MM.1S (cell line): ENCODE measurements around the gene BTG4.

Experiments used
- DNase-seq: peaks from one replicate; pipeline ENCODE4 v3.0.0-alpha.2; 2015
- H2AFZ ChIP-seq: fragments of 300-600 bp; sonication (generic); 2 replicates; pipeline ENCODE4 v1.6.0; 2016; ENCODE audit warnings: antibody characterized with exemption, low read length
- H3F3A ChIP-seq: fragments of 300-600 bp; sonication (generic); 2 replicates; pipeline ENCODE4 v1.6.1; 2016; ENCODE audit warnings: mild to moderate bottlenecking, antibody characterized with exemption, low read length, moderate library complexity, mixed read lengths; ENCODE audit not compliant: insufficient read depth
- H3K27ac ChIP-seq: fragments of 300-600 bp; sonication (generic); 2 replicates; pipeline ENCODE4 v1.5.1; 2016; ENCODE audit warnings: mild to moderate bottlenecking, low read length
- H3K27me3 ChIP-seq: fragments of 300-600 bp; sonication (generic); replicated peaks from 2 replicates; pipeline ENCODE4 v1.6.0; 2016; ENCODE audit warnings: low read length; ENCODE audit not compliant: insufficient read depth
- H3K36me3 ChIP-seq: fragments of 300-600 bp; sonication (generic); replicated peaks from 2 replicates; pipeline ENCODE4 v1.6.1; 2016; ENCODE audit warnings: mild to moderate bottlenecking, low read length, mixed read lengths; ENCODE audit not compliant: insufficient read depth
- H3K4me1 ChIP-seq: fragments of 300-600 bp; sonication (generic); 2 replicates; pipeline ENCODE4 v1.6.1; 2016; ENCODE audit warnings: low read length, mixed read lengths
- H3K4me2 ChIP-seq: fragments of 300-600 bp; sonication (generic); 2 replicates; pipeline ENCODE4 v1.6.0; 2016; ENCODE audit warnings: low read depth, low read length
- H3K4me3 ChIP-seq: fragments of 300-600 bp; sonication (generic); 2 replicates; pipeline ENCODE4 v1.5.1; 2016; ENCODE audit warnings: low read length, mixed read lengths
- H3K79me2 ChIP-seq: fragments of 300-600 bp; sonication (generic); 2 replicates; pipeline ENCODE4 v1.6.1; 2016; ENCODE audit warnings: mixed run types, low read length, mixed read lengths
- H3K9ac ChIP-seq: fragments of 300-600 bp; sonication (generic); 2 replicates; pipeline ENCODE4 v1.6.1; 2016; ENCODE audit warnings: low read length, mixed read lengths
- H3K9me2 ChIP-seq: fragments of 300-600 bp; sonication (generic); replicated peaks from 2 replicates; pipeline ENCODE4 v1.6.1; 2016; ENCODE audit warnings: mild to moderate bottlenecking, low read length, mixed read lengths; ENCODE audit not compliant: insufficient read depth
- H3K9me3 ChIP-seq: fragments of 300-600 bp; sonication (generic); replicated peaks from 2 replicates; pipeline ENCODE4 v1.6.1; 2016; ENCODE audit warnings: mild to moderate bottlenecking, low read length, mixed read lengths; ENCODE audit not compliant: insufficient read depth
- H4K20me1 ChIP-seq: fragments of 300-600 bp; sonication (generic); 2 replicates; pipeline ENCODE4 v1.6.1; 2016; ENCODE audit warnings: mild to moderate bottlenecking, low read length, moderate library complexity, mixed read lengths; ENCODE audit not compliant: insufficient read depth
- CTCF ChIP-seq: fragments of 300-600 bp; sonication (generic); IDR thresholded peaks from 2 replicates; pipeline ENCODE4 v1.5.1; 2016; ENCODE audit warnings: antibody characterized with exemption, low read length, mixed read lengths
- EZH2 ChIP-seq: fragments of 300-600 bp; sonication (generic); optimal IDR thresholded peaks from 2 replicates; pipeline ENCODE3; 2017; ENCODE audit warnings: low read depth, mild to moderate bottlenecking, antibody characterized with exemption, low read length, mixed read lengths
- EZH2phosphoT487 ChIP-seq: fragments of 300-600 bp; sonication (generic); IDR thresholded peaks from 2 replicates; pipeline ENCODE4 v1.6.1; 2018; ENCODE audit warnings: antibody characterized with exemption, low read length

BTG4 gene

GRCh38 chr11:111539426-111540113 lies 27.4 kb upstream of the BTG4 start:
- Histone ChIP-seq H3K9me3 (no peaks in the 10 kb centered on the region), H3K4me1 (peaks cover 27% of the 10 kb centered on the region), H3K9ac (no peak overlapping the region), H3K4me3 (no peak overlapping the region), H3K27ac (no peak overlapping the region), H3K27me3 (no peaks in the 10 kb centered on the region), H3F3A (peaks cover 8% of the 10 kb centered on the region), H3K79me2 (no peaks in the 10 kb centered on the region), H3K4me2 (no peak overlapping the region), H3K36me3 (no peaks in the 10 kb centered on the region), H2AFZ (no peak overlapping the region), H3K9me2 (no peaks in the 10 kb centered on the region), H4K20me1 (no peaks in the 10 kb centered on the region)
- TF ChIP-seq EZH2phosphoT487, result no peak
- no peak for TF ChIP-seq EZH2
- no peak for TF ChIP-seq CTCF
- DNase-seq, result no peak

- Histone ChIP-seq H3K9ac (no peak overlapping the region), H2AFZ (no peak overlapping the region), H3K36me3 (no peaks in the 10 kb centered on the region), H3K9me2 (no peaks in the 10 kb centered on the region), H4K20me1 (no peaks in the 10 kb centered on the region), H3K4me1 (peaks cover 17% of the 10 kb centered on the region), H3K4me2 (no peak overlapping the region), H3K4me3 (no peak overlapping the region), H3F3A (no peaks in the 10 kb centered on the region), H3K9me3 (no peaks in the 10 kb centered on the region), H3K27me3 (no peaks in the 10 kb centered on the region), H3K27ac (no peak overlapping the region), H3K79me2 (no peaks in the 10 kb centered on the region)
- TF ChIP-seq EZH2phosphoT487 (no peak), CTCF (no peak), EZH2 (no peak)
- DNase-seq, result peak; percentile 30
Measured at GRCh38 chr11:111538407-111539114, 26.4 kb upstream of the BTG4 start.

GRCh38 chr11:111537336-111537860 lies 25.2 kb upstream of the BTG4 start:
- DNase-seq, result no peak

More at GRCh38 chr11:111537336-111537860, 25.2 kb upstream of the BTG4 start:
- H2AFZ ChIP-seq, result no peak overlapping the region
- no peaks in the 10 kb centered on the region for H3K9me2 ChIP-seq
- H3K4me1 ChIP-seq, result peaks cover 20% of the 10 kb centered on the region
- peaks cover 8% of the 10 kb centered on the region for H3F3A ChIP-seq
- H3K36me3 ChIP-seq, result no peaks in the 10 kb centered on the region
- H3K9me3 ChIP-seq, result no peaks in the 10 kb centered on the region
- no peaks in the 10 kb centered on the region for H3K79me2 ChIP-seq
- no peak overlapping the region for H3K27ac ChIP-seq
- no peak overlapping the region for H3K4me3 ChIP-seq
- H3K9ac ChIP-seq, result no peak overlapping the region
- no peaks in the 10 kb centered on the region for H3K27me3 ChIP-seq
- H4K20me1 ChIP-seq, result no peaks in the 10 kb centered on the region
- TF ChIP-seq EZH2phosphoT487 (no peak), CTCF (no peak), EZH2 (no peak)
- H3K4me2 ChIP-seq, result no peak overlapping the region
